ENCODE results near the gene ITGA5.

GRCh38 chr12:54390176-54390667 lies 28.8 kb downstream of the ITGA5 start:
- TF ChIP-seq POLR2A (IDR thresholded peaks at IDR 0.05): no peak
- no peak for TF ChIP-seq CTCF (IDR thresholded peaks at IDR 0.05)
